Hepatocyte (in vitro differentiated cells): ENCODE data around the gene C1orf21. TPM values are rescaled to one million over a fixed set of nuclear protein-coding genes. Genes with fewer than 3 reads are reported as not detected.

Experiments
- DNase-seq: peaks from one replicate; pipeline ENCODE4 v3.0.0-alpha.2; 2016; ENCODE audit warnings: low spot score
- H2AFZ ChIP-seq: fragments of 200-600 bp; sonication (generic); 2 replicates; pipeline ENCODE4 v1.6.0; 2016; ENCODE audit warnings: antibody characterized with exemption, mild to moderate bottlenecking
- H3K27ac ChIP-seq: fragments of 200-600 bp; sonication (generic); 2 replicates; pipeline ENCODE4 v1.5.1; 2016; ENCODE audit warnings: mild to moderate bottlenecking
- H3K27me3 ChIP-seq: fragments of 200-600 bp; sonication (generic); 2 replicates; pipeline ENCODE4 v1.6.1; 2016
- H3K36me3 ChIP-seq: fragments of 200-600 bp; sonication (generic); replicated peaks from 2 replicates; pipeline ENCODE4 v1.5.1; 2016; ENCODE audit warnings: low read depth; ENCODE audit not compliant: insufficient read depth
- H3K4me1 ChIP-seq: fragments of 200-600 bp; sonication (generic); 2 replicates; pipeline ENCODE4 v1.5.1; 2016; ENCODE audit warnings: mild to moderate bottlenecking, moderate library complexity; ENCODE audit not compliant: insufficient read depth
- H3K4me2 ChIP-seq: fragments of 200-600 bp; sonication (generic); 2 replicates; pipeline ENCODE4 v1.6.0; 2016
- H3K4me3 ChIP-seq: fragments of 200-600 bp; sonication (generic); 2 replicates; pipeline ENCODE4 v1.5.1; 2016; ENCODE audit warnings: mild to moderate bottlenecking
- H3K79me2 ChIP-seq: fragments of 200-600 bp; sonication (generic); 2 replicates; pipeline ENCODE4 v1.6.0; 2017; ENCODE audit warnings: mild to moderate bottlenecking
- H3K9me2 ChIP-seq: fragments of 200-600 bp; sonication (generic); replicated peaks from 2 replicates; pipeline ENCODE4 v1.6.0; 2017; ENCODE audit warnings: mild to moderate bottlenecking; ENCODE audit not compliant: insufficient read depth
- H3K9me3 ChIP-seq: fragments of 200-600 bp; sonication (generic); 2 replicates; pipeline ENCODE4 v1.5.1; 2016; ENCODE audit warnings: low read depth, mild to moderate bottlenecking
- H4K20me1 ChIP-seq: fragments of 200-600 bp; sonication (generic); 2 replicates; pipeline ENCODE4 v1.6.0; 2016; ENCODE audit warnings: mild to moderate bottlenecking; ENCODE audit not compliant: insufficient read depth, poor library complexity, severe bottlenecking
- EZH2 ChIP-seq: fragments of 200-600 bp; sonication (generic); IDR thresholded peaks from 2 replicates; pipeline ENCODE4 v1.6.1; 2016; ENCODE audit warnings: antibody characterized with exemption, mild to moderate bottlenecking, borderline replicate concordance
- EZH2phosphoT487 ChIP-seq: fragments of 200-600 bp; sonication (generic); IDR thresholded peaks from one replicate; pipeline ENCODE4 v1.6.1; 2018; ENCODE audit warnings: antibody characterized with exemption, mild to moderate bottlenecking, low read depth, moderate library complexity; ENCODE audit not compliant: unreplicated experiment, severe bottlenecking
- WGBS: methylation state at CpG from one replicate; pipeline ENCODE4 v1.1.6; 2016; ENCODE audit warnings: low lambda C conversion rate; ENCODE audit errors: missing lambda C conversion rate; 5-methylcytosine and 5-hydroxymethylcytosine counted together
- polyA plus RNA-seq: library from polyadenylated mRNA; unstranded; fragments of >200 nt; fragmentation: Nextera tagmentation; extraction: Ambion mirVana; gene quantifications from 2 replicates; pipeline ENCODE4 v1.2.1, GENCODE V29; 2016
- total RNA-seq: library from RNA; depleted of rRNA; stranded (reverse); fragments of >200 nt; gene quantifications from 2 replicates; pipeline ENCODE4 v1.2.3, GENCODE V29; 2014
- TF ChIP-seq, protein P1 (sequence below): fragments of 200-600 bp; sonication (generic); IDR thresholded peaks from 2 replicates; pipeline ENCODE4 v1.5.1; 2016; ENCODE audit warnings: antibody characterized with exemption, mild to moderate bottlenecking; ENCODE audit not compliant: poor library complexity

Gene C1orf21
- total and polyA plus RNA-seq, 2 experiments from 2014 or later, result 26.9 to 37.9 TPM

DNA sequence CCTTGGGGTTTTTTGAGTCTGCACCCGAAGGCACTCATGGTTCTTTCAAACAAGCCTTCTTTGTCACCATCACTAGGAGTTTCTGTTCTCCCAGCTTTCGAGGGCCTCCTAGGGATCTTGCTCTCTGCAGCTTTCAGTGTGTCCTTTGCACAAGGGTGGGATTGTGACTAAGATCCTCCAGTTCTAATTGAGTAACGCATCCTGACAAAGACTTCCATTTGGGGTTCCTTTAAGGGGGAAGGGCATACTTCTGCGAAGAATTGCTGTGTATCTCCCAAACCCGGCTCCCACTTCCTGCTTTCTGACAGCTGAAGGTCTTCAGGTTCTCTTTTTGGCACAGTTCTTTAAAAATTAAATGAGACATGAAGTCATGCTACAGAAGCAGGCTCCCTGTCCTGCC lies 228.5 kb downstream of the C1orf21 start:
- Histone ChIP-seq H3K79me2 (no peaks in the 10 kb centered on the region), H3K9me3 (no peaks in the 10 kb centered on the region), H4K20me1 (no peaks in the 10 kb centered on the region), H3K4me2 (no peak overlapping the region), H2AFZ (no peak overlapping the region), H3K4me3 (no peak overlapping the region), H3K36me3 (no peaks in the 10 kb centered on the region), H3K27ac (no peak overlapping the region), H3K4me1 (no peaks in the 10 kb centered on the region), H3K9me2 (no peaks in the 10 kb centered on the region), H3K27me3 (no peaks in the 10 kb centered on the region)
- TF ChIP-seq EZH2, result no peak
- TF ChIP-seq, protein P1, sequence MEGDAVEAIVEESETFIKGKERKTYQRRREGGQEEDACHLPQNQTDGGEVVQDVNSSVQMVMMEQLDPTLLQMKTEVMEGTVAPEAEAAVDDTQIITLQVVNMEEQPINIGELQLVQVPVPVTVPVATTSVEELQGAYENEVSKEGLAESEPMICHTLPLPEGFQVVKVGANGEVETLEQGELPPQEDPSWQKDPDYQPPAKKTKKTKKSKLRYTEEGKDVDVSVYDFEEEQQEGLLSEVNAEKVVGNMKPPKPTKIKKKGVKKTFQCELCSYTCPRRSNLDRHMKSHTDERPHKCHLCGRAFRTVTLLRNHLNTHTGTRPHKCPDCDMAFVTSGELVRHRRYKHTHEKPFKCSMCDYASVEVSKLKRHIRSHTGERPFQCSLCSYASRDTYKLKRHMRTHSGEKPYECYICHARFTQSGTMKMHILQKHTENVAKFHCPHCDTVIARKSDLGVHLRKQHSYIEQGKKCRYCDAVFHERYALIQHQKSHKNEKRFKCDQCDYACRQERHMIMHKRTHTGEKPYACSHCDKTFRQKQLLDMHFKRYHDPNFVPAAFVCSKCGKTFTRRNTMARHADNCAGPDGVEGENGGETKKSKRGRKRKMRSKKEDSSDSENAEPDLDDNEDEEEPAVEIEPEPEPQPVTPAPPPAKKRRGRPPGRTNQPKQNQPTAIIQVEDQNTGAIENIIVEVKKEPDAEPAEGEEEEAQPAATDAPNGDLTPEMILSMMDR, result no peak
- TF ChIP-seq EZH2phosphoT487, result no peak
- WGBS, result 81% methylated on average over 5 of the region's 5 CpGs
- no peak for DNase-seq

GRCh38 chr1:184616504-184616903 lies 229.7 kb downstream of the C1orf21 start:
- WGBS, result 94% methylated on average over 6 of the region's 6 CpGs
- Histone ChIP-seq H3K4me1 (peaks cover 7% of the 10 kb centered on the region), H3K27ac (no peak overlapping the region), H3K9me3 (no peaks in the 10 kb centered on the region), H4K20me1 (no peaks in the 10 kb centered on the region), H3K4me2 (no peak overlapping the region), H3K4me3 (no peak overlapping the region), H3K27me3 (no peaks in the 10 kb centered on the region), H3K36me3 (no peaks in the 10 kb centered on the region), H3K9me2 (no peaks in the 10 kb centered on the region), H2AFZ (no peak overlapping the region), H3K79me2 (no peaks in the 10 kb centered on the region)
- TF ChIP-seq EZH2 (no peak), EZH2phosphoT487 (no peak)
- TF ChIP-seq, protein P1, result no peak
- DNase-seq, result no peak

GRCh38 chr1:184617433-184618029 lies 230.7 kb downstream of the C1orf21 start:
- no peak overlapping the region for H3K27ac ChIP-seq

More at GRCh38 chr1:184617433-184618029, 230.7 kb downstream of the C1orf21 start:
- Histone ChIP-seq H3K4me2 (no peak overlapping the region), H3K4me1 (peaks cover 14% of the 10 kb centered on the region), H3K4me3 (no peak overlapping the region), H3K27me3 (no peaks in the 10 kb centered on the region), H2AFZ (no peak overlapping the region), H4K20me1 (no peaks in the 10 kb centered on the region), H3K36me3 (no peaks in the 10 kb centered on the region), H3K9me2 (no peaks in the 10 kb centered on the region), H3K9me3 (no peaks in the 10 kb centered on the region), H3K79me2 (no peaks in the 10 kb centered on the region)
- no peak for DNase-seq
- WGBS, result 92% methylated on average over 3 of the region's 3 CpGs
- TF ChIP-seq, protein P1, result no peak
- TF ChIP-seq EZH2phosphoT487 (no peak), EZH2 (no peak)
